Body of pancreas (tissue), 4 donors: ENCODE results near the gene DNMBP. TPM values are rescaled to one million over a fixed set of nuclear protein-coding genes. Genes with fewer than 3 reads are reported as not detected.

Experiments
- ATAC-seq: fragments of 150-250 bp; one replicate; pipeline ENCODE4 v1.9.1; 2016
- DNase-seq, 4 donors: peaks; one replicate each; pipeline ENCODE4 v3.0.0-alpha.2; 2019
- H3K27ac ChIP-seq, 4 donors: fragments of 200-600 bp; sonication (generic); 1 replicate in 3 of 4; 2 replicates in 1 of 4; pipeline versions ENCODE4 v1.5.1 to v1.6.1; 2016 to 2019; ENCODE audit warnings: mild to moderate bottlenecking in 1 of 4, mixed read lengths in 1 of 4, moderate library complexity in 1 of 4
- H3K27me3 ChIP-seq, 2 donors: fragments of 200-600 bp; sonication (generic); one replicate each; pipeline ENCODE4 v1.6.0; 2016; ENCODE audit warnings: mild to moderate bottlenecking in 1 of 2
- H3K36me3 ChIP-seq, 2 donors: fragments of 200-600 bp; sonication (generic); replicated peaks in 1 of 2; 2 replicates each; pipeline ENCODE4 v1.5.1; 2016; ENCODE audit warnings: low read depth in 2 of 2; ENCODE audit not compliant: insufficient read depth in 1 of 2
- H3K4me1 ChIP-seq: fragments of 200-600 bp; sonication (generic); one replicate; pipeline ENCODE4 v1.6.0; 2016
- H3K4me3 ChIP-seq, 2 donors: fragments of 200-600 bp; sonication (generic); 1 replicate in 1 of 2; 2 replicates in 1 of 2; pipeline ENCODE4 v1.5.1; 2016 to 2019
- H3K9me3 ChIP-seq, 3 donors: fragments of 200-600 bp; sonication (generic); 1 replicate in 2 of 3; 2 replicates in 1 of 3; pipeline ENCODE4 v1.5.1; 2016
- POLR2A ChIP-seq, 3 donors: fragments of 450-650 bp; IDR thresholded peaks; one replicate each; pipeline ENCODE4 v1.6.1; 2016; ENCODE audit warnings: antibody characterized with exemption in 3 of 3, mild to moderate bottlenecking in 2 of 3
- WGBS, 2 donors: methylation state at CpG; one replicate each; pipeline ENCODE4 v1.1.5; 2017; 5-methylcytosine and 5-hydroxymethylcytosine counted together
- intact Hi-C: fragments of 100-400 bp; cut with DNase I; formaldehyde crosslinking; loops from one replicate; pipeline ENCODE4 v1.15.1; 2023
- total RNA-seq, 2 donors: library from RNA; depleted of rRNA; stranded (reverse); fragments of >200 nt; gene quantifications; one replicate each; pipeline ENCODE4 v1.1.0, GENCODE V29; 2016
- TF ChIP-seq, protein P1 (sequence below), 7 experiments: fragments of 450-650 bp in 4 of 7; fragments of 200-600 bp in 3 of 7; sonication (generic) in 3 of 7; IDR thresholded peaks; one replicate each; pipeline ENCODE4 v1.5.1; 2016 to 2019; ENCODE audit warnings: antibody characterized with exemption in 7 of 7

DNMBP gene
- total RNA-seq, 2 donors from 2014 or later = 11.5 to 19.2 TPM

DNA sequence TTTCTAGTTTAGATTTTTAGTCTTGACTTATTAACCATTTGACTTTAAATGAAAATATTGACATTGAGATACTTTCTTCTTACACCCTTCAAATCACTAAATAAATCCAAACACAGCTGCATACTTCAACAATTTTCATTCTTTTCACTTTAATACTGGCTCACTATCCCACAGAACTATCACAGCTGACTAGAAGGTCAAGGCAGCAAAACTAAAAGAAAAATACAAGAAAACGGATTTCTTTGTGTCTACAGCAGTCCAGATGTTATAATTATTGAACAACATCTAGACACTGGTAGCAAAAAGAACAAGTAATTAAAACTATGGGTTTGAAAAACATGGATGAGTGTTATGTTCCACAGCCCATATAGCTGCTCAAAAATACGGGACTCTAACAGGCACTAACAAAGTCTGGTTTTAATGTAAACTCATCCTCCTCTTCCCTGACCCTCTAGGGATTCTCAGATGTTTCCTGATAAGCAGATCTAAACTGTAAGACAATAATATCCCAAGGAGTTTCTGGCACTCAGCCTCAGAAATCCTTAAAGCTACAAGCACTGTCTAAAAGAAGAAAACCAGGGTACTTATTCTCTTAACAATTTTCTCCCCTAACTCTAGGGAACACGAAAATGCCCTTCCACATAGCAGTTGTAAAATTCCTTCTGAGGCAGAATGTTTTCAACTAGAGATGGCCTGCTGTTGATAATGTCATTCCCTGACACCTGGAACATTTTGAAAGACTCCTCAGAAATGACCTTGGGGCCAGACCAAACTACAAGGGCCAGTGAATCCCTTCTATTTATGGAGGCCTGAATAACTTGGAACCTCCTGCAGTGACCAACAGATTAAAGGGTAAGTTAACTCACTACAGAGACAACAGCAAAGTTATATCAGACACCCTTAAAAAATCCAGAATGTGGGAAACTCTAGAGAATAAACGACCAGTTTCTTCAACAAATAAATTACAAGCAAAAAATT is 12.8 kb downstream of the DNMBP start:
- H3K4me3 ChIP-seq = no peak overlapping the region
- no peak for ATAC-seq

DNA sequence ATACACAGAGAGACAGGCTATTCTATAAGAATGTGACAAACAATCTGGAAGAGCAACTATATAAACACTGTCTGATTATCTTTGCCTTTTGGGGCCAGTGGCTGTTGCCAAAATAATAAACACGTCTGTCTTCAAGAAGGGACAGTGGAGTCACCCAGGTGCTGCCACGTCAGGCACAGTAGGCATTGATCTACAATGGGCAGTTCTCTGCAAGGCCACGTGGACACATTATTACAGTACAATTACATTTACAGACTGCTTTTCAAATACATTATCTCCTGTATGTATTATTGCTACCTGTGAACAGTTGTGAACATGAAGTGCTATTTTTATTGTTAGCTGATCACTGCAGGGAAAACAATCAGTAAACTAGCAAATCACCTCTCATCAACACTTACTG is 14.0 kb downstream of the DNMBP start:
- intact Hi-C loops = no loop called here
- Histone ChIP-seq H3K27me3 (no peaks in the 10 kb centered on the region), H3K27ac (no peak overlapping the region), H3K9me3 (no peaks in the 10 kb centered on the region), H3K4me3 (no peak overlapping the region), H3K36me3 (no peaks in the 10 kb centered on the region), H3K4me1 (peaks cover 11% of the 10 kb centered on the region)
- WGBS, 2 donors = 63 to 68% methylated on average over 3 of the region's 3 CpGs
- TF ChIP-seq, protein P1, sequence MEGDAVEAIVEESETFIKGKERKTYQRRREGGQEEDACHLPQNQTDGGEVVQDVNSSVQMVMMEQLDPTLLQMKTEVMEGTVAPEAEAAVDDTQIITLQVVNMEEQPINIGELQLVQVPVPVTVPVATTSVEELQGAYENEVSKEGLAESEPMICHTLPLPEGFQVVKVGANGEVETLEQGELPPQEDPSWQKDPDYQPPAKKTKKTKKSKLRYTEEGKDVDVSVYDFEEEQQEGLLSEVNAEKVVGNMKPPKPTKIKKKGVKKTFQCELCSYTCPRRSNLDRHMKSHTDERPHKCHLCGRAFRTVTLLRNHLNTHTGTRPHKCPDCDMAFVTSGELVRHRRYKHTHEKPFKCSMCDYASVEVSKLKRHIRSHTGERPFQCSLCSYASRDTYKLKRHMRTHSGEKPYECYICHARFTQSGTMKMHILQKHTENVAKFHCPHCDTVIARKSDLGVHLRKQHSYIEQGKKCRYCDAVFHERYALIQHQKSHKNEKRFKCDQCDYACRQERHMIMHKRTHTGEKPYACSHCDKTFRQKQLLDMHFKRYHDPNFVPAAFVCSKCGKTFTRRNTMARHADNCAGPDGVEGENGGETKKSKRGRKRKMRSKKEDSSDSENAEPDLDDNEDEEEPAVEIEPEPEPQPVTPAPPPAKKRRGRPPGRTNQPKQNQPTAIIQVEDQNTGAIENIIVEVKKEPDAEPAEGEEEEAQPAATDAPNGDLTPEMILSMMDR (IDR thresholded peaks at IDR 0.05) = no peak
- TF ChIP-seq POLR2A (IDR thresholded peaks at IDR 0.05) = no peak
- ATAC-seq = no peak
- no peak for DNase-seq

More for the DNA sequence above, 12.8 kb downstream of the DNMBP start:
- intact Hi-C loops = no loop called here
- DNase-seq = no peak
- H3K27me3 ChIP-seq = no peaks in the 10 kb centered on the region
- no peak overlapping the region for H3K27ac ChIP-seq
- H3K9me3 ChIP-seq = no peaks in the 10 kb centered on the region
- TF ChIP-seq, protein P1 (IDR thresholded peaks at IDR 0.05) = no peak
- no peak for TF ChIP-seq POLR2A (IDR thresholded peaks at IDR 0.05)
- WGBS, 2 donors = 31 to 35% methylated on average over 4 of the region's 4 CpGs
- no peaks in the 10 kb centered on the region for H3K36me3 ChIP-seq
- H3K4me1 ChIP-seq = peaks cover 11% of the 10 kb centered on the region

DNA sequence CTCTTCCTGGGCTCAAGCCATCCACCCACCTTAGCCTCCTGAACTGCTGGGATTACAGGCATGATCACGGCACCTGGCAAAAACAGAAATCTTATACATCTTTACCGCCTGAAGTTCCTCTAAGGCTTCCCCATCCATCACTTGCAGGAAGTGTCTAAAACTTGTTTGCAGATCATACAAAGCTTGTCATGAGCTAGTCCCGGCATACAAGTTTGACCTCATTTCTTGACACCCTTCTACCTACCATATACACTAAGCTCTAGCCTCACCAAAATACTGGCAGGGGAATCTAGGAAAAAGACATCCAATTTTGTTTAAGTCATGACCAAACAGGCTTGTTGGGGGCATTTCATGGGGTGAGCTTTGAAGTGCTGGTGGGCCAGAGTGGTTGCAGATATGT is 14.5 kb downstream of the DNMBP start:
- H3K9me3 ChIP-seq = no peaks in the 10 kb centered on the region
- no peak overlapping the region for H3K27ac ChIP-seq
- peaks cover 11% of the 10 kb centered on the region for H3K4me1 ChIP-seq
- DNase-seq (no peak), ATAC-seq (no peak)
- no peaks in the 10 kb centered on the region for H3K36me3 ChIP-seq
- 77 to 94% methylated on average over 3 of the region's 3 CpGs for WGBS, 2 donors
- intact Hi-C loops = no loop called here
- TF ChIP-seq, protein P1 (IDR thresholded peaks at IDR 0.05) = no peak
- TF ChIP-seq POLR2A (IDR thresholded peaks at IDR 0.05) = no peak
- no peaks in the 10 kb centered on the region for H3K27me3 ChIP-seq
- no peak overlapping the region for H3K4me3 ChIP-seq

DNA sequence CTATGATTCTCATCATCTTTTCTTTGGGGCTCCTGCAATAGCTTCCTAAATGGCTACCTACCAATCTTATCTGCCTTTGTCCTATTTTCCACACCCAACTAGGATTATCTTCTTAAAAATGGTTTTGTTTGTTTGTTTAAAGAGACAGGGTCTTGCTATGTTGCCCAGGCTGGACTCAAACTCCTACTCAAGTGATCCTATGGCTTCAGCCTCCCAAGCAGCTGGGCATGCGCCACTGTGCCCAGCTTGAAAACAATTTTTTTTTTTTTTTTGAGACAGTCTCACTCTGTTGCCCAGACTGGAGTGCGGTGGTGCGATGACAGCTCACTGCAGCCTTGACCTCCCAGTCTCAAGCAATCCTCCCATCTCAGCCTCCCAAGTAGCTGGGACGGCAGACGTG is 14.9 kb downstream of the DNMBP start:
- TF ChIP-seq, protein P1 (IDR thresholded peaks at IDR 0.05) = no peak
- no peak for TF ChIP-seq POLR2A (IDR thresholded peaks at IDR 0.05)
- Histone ChIP-seq H3K27me3 (no peaks in the 10 kb centered on the region), H3K4me1 (peaks cover 11% of the 10 kb centered on the region), H3K36me3 (no peaks in the 10 kb centered on the region), H3K4me3 (no peak overlapping the region), H3K9me3 (no peaks in the 10 kb centered on the region), H3K27ac (no peak overlapping the region)
- no peak for DNase-seq
- intact Hi-C loops = no loop called here
- ATAC-seq = no peak
- WGBS, 2 donors = 99 to 100% methylated on average over 4 to 5 of the region's 5 CpGs
